Posterior cingulate gyrus (tissue), 11 donors: Measurements from ENCODE around the gene SRSF7.
"Not testable (repeated sequence)": the region's sequence is repeated elsewhere in the genome, so short reads cannot be mapped to it uniquely, and the experiment has no call there.

Experiments used
- DNase-seq, 10 donors: peaks; one replicate each; pipeline versions ENCODE4 v3.0.0 to v3.0.0-alpha.2; 2020 to 2021; ENCODE audit warnings: mixed read lengths in 3 of 10
- intact Hi-C: fragments of 100-400 bp; cut with DNase I; formaldehyde crosslinking; loops from one replicate; pipeline ENCODE4 v1.15.1; 2023

Gene SRSF7

DNA sequence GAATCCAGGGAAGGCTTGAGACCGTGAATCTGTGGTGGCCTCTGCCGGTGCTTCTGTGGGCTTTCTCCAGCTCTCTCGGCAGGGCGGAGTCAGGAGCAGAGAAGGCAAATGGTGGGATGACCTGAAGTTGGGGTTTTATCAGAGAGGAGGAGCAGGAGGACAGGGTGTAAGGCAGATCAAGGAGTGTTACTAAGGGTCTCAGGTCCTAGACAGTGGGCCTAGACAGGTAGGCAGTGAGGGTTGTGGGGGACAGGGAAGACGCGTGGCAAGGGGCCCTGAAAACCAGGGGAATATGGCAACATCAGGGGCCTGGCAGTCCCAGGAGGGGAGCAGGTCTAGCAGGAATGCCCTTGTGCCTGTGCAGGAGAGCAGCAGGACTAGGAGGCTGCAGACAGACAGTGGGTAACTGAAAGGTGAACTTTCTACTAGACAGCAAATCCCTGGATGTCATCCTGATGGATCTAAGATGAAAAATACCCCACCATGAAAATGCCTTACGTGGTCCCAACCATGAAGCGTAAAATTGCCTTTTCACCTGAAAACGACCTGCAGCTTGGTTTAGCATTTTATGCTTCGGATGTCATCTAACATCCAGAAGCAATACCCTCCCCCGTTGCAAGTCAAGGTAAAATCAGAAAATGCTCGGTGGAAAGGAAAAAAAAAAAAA is 42.1 kb downstream of the SRSF7 start:
- no peak for DNase-seq
- intact Hi-C loops = no loop called here

DNA sequence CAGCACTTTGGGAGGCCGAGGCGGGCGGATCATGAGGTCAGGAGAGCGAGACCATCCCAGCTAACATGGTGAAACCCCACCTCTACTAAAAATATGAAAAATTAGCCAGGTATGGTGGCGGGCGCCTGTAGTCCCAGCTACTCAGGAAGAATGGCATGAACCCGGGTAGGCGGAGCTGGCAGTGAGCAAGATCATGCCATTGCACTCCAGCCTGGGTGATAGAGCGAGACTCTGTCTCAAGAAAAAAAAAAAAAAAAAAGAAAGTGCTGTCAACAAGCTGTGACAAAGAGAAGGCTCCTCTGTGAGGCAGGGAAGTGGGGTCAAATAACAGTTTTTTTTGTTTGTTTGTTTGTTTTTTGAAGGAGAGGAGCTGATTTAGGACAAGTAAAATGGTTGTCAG is 42.7 kb downstream of the SRSF7 start:
- DNase-seq, intact Hi-C loops: not testable (repeated sequence)

DNA sequence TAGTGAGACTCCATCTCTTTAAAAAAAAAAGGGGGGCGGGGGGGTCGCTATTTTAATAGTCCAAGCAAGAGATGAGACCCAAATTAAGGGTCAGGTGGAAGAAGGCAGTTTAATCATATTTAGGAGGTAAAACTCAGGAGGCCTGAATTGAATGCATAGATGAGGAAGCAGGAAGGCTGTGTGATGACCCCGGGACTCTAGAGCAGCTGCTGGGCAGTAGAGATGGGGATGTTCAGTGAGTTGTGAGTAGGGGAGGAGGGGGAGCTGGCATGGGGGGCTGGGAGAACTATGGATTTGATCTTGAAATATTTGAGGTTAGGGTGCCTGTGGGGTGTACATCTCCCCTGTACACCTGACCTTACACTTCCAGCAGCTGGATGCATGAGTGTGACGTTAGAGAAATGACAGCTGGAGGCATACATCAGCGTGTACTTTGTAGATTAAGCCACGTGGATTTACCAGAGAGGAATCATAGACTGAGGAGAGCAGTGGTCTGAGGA is 44.3 kb downstream of the SRSF7 start:
- intact Hi-C loops = no loop called here
- DNase-seq = no peak

DNA sequence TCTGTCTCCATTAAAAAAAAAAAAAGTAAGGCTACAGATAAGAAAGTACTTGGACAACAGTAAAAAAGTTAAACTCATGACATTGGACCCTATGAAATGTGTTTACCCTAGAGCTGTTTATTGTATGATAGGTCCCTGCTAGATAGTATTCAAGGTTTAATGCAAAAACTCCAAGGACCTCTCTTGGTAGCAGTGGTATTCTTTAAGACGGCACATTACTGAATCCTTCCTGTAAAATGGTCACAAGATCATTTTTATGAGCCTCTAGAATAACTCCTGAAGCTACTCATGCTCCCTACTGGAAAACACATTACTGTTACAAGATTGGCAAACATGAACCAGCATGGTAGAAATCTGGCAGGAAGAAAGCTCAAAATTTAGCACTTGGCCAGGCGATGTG is 46.5 kb downstream of the SRSF7 start:
- intact Hi-C loops = no loop called here
- DNase-seq = no peak

DNA sequence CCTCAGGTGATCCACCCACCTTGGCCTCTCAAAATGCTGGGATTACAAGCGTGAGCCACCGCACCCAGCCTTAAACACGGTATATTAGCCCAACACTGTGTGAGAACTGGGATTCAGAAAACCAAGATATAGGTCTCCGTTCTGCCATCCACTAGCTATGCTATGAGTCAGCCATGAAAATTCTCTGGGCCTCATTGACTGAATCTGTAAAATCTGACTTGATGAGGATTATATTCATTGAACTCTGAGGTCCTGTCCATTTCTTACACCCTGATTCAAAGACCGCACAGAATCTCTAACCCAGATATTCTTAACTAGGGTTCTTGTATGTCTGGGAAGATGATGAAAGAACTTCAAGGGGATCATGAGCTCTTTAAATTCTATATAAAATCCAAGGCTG is 47.8 kb downstream of the SRSF7 start:
- DNase-seq, intact Hi-C loops: not testable (repeated sequence)

DNA sequence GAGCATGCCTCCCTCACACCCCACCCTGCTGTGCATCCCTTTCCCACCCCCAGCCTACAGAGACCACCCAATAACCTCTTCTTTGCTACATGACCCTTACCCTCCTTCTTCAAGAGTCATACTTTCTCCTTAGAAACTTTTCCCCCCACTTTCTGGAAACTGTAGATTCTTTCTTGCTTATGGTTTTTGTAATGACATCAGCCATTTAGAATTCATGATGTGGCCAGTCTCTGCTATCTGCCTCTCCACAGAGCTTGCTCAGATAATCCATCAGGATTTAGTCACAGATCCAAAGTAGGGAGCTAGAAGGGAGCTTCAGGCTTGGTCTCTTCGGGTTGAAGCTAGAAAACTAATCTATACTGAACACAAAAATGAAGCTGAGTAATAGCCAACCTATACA is 48.7 kb downstream of the SRSF7 start:
- intact Hi-C loops = no loop called here
- no peak for DNase-seq

DNA sequence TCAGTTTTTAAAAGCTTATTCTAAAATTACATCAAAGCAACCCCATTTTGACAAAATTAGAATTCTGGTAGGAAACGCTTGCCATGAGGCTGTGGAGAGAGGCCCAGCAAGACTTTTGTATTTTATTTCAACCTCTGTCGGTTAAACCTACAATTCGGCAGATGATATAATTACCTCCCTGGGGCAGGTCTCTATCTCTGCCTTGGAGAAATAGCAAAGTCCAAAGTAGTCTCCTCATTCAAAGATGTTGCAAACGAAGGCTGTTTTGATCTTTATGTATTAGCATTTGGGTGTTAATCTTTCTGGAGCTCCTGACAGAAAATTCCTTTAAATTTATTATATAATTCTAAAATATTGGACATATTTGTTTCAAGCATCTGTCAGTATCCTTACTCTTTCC is 49.6 kb downstream of the SRSF7 start:
- intact Hi-C loops = no loop called here
- DNase-seq = no peak

DNA sequence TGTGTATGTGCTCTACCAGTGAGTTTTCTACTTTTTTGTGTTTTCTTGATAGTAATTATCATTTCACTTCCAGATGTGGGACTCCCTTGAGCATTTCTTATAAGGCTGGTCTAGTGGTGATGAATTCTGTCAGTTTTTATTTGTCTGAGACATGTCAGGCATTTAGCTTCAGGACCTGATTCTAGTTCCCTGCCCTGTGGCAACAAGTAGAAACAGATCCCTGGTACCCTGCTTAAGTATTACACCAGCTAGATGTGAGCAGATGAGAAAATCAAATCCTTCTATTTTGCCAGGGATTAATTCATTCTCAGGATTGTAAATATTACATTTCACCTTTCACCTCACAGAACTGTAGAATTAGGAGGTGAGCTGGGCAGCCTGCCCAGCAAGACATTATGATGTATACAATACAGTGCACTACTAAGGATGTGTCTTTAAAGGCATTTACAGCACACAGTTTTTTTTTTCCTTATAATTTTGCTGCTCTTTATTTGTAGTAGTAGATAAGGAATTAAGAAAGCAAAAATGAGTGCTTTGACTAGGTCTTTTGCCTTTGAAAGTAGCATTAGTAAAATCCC is 50.2 kb downstream of the SRSF7 start:
- no peak for DNase-seq
- intact Hi-C loops = no loop called here

DNA sequence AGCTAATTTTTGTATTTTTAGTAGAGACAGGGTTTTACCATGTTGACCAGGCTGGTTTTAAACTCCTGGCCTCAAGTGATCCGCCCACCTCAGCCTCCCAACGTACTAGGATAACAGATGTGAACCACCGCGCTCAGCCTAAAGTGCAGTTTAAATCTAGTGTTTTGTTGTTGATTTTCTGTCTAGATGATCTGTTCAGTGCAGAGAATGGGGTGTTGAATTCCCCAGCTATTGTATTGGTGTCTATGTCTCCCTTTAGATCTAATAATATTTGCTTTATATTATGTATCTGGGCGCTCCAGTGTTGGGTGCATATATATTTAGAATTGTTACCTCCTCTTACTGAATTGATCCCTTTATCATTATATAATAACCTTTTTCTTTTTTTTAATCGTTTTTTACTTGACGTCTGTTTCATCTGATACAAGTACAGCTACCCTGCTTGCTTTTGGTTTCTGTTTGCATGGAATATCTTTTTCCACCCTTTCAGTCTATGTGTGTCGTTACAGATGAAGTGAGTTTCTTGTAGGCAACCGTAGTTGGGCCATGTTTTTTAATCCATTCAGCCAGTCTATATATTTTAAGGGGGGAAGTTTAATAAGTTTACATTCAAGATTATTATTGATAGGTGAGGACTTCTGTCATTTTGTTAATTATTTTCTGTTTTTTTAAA is 50.9 kb downstream of the SRSF7 start:
- no peak for DNase-seq
- intact Hi-C loops = no loop called here

DNA sequence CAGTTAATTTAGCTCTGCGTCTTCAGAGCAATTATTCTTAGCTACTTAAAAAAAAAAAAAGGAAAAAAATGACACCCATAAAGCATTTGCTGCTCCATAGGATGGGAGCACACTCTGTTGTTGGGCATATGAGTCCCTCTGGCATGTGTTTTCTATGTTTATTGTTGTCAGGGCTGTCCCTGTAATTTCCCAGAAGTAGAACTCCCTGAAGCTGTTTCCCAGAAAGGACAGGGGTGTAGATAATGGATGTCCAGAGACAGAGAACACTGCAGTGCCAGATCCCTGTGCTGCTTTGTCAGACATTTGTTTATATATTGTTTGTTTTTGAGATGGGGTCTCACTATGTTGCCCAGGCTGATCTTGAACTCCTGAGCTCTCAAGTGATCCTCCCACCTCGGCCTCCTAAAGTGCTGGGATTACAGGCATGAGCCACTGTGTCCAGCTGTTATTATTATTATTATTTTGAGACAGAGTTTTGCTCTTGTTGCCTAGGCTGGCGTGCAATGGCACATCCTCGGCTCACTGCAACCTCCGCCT is 52.6 kb downstream of the SRSF7 start:
- no peak for DNase-seq
- intact Hi-C loops = no loop called here

DNA sequence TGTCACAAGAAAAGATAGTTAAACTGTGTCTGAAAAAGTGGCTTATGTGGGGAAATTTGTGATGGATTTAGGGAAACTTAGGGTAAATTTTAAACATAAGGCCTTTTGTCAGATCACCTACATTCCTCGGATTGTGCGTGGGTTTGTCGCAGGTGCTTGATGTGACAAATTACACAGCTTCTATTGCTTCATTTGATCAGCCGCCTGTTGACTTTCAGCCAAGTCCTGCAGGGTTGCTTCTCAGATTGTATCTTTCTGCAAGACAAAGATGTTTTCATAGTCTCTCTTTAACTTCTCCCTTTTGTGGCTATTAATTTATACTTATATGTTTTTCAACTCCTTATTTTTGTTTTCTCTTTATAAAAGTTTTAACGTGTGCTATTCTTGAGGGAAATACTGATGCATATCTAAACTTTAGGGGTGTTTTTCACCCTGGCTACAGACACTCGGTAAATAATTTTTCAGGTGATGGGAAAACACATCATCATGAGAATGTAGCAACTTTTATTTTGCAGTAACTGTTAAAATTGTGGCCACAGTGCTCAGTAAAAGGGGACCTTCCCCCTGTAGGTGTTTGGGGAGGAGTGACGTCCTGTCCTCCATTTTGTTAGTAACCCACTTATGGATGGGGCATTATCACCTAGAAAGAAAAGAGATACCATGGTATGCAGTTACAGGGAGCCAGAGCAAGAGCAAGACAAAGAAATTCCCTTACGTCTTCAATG is 53.9 kb downstream of the SRSF7 start:
- intact Hi-C loops = no loop called here
- DNase-seq = peak in 3 of 10 donors; percentile 17 to 78 (median 27)
